ENCODE results near the gene WSCD1. TPM values are rescaled to one million over a fixed set of nuclear protein-coding genes. Genes with fewer than 3 reads are reported as not detected.

The WSCD1 gene
- total and polyA plus RNA-seq, 2 donors (not counting 3 experiments of a cell fraction or from before 2014, with no cell fraction given): 21.5 to 49.4 TPM

DNA sequence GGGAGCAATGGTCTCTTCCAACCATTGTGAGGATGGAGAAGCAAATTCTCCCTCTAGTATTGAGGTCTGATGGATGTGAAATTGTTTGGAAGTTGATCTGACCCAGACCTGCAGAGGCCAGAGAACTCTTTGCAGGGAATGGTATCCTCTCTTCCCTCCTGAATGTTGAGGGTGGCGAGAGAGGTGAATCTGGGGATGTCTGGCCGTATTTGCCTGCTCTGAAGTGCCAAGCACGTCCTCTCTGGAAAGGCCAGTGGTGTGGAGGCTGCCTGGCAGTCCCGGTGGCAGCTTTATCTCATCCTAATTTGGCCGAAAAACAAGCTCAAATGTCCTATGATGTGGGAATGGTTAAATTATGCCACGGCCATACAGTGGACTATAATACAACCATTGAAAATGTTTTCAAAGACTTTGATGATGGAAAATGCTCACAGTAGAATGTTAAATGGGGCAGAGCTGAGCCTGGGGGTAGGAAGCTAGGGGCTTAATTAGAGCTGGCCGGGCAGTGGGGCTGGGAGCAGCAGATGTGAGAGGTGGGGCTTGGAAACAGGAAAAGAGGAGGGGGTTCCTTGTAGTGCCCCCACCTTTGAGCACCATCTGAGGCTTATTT lies 30.8 kb downstream of the WSCD1 start:
- Histone ChIP-seq H3K27ac (ENCODE audit: insufficient read depth, low read depth, low read length) (no peak overlapping the region), H4K20me1 (replicated peaks; ENCODE audit: control insufficient read depth, extremely low read depth, insufficient read depth, low read length) (no peaks in the 10 kb centered on the region), H3K4me2 (ENCODE audit: insufficient read depth, low read length) (no peak overlapping the region), H2AFZ (ENCODE audit: low read depth, low read length) (no peak overlapping the region), H3K9me3 (replicated peaks; ENCODE audit: control insufficient read depth, insufficient read depth, low read length) (no peaks in the 10 kb centered on the region), H3K27me3 (ENCODE audit: control insufficient read depth in 2 of 2, insufficient read depth in 2 of 2, low read length in 2 of 2) (no peaks in the 10 kb centered on the region), H3K4me3 (replicated peaks in 1 of 3; ENCODE audit: insufficient read depth in 1 of 3, low read depth in 1 of 3, low read length in 3 of 3) (no peak overlapping the region), H3K4me1 (ENCODE audit: control insufficient read depth, extremely low read depth, insufficient read depth, low read length) (peaks cover 41% of the 10 kb centered on the region), H3K9ac (replicated peaks; ENCODE audit: extremely low read depth, insufficient read depth, low read length) (no peak overlapping the region), H3K9me1 (replicated peaks; ENCODE audit: control insufficient read depth, extremely low read depth, insufficient read depth, low read length) (no peaks in the 10 kb centered on the region), H3K79me2 (ENCODE audit: control insufficient read depth, insufficient read depth, low read length) (no peaks in the 10 kb centered on the region), H3K36me3 (ENCODE audit: control insufficient read depth in 2 of 2, extremely low read depth in 1 of 2, insufficient read depth in 2 of 2, low read length in 2 of 2) (peaks cover 3 to 12% of the 10 kb centered on the region in 2 experiments)
- TF ChIP-seq GATA2 (IDR thresholded peaks at IDR 0.05; ENCODE audit: insufficient read depth, insufficient read length, low read depth, low read length): no peak
- no peak for TF ChIP-seq JUN (IDR thresholded peaks at IDR 0.05; ENCODE audit: borderline replicate concordance, insufficient read depth, insufficient read length, low read depth)
- TF ChIP-seq POLR2AphosphoS5 (IDR thresholded peaks at IDR 0.05; ENCODE audit: insufficient read depth, low read depth, low read length): no peak
- TF ChIP-seq, protein P1, sequence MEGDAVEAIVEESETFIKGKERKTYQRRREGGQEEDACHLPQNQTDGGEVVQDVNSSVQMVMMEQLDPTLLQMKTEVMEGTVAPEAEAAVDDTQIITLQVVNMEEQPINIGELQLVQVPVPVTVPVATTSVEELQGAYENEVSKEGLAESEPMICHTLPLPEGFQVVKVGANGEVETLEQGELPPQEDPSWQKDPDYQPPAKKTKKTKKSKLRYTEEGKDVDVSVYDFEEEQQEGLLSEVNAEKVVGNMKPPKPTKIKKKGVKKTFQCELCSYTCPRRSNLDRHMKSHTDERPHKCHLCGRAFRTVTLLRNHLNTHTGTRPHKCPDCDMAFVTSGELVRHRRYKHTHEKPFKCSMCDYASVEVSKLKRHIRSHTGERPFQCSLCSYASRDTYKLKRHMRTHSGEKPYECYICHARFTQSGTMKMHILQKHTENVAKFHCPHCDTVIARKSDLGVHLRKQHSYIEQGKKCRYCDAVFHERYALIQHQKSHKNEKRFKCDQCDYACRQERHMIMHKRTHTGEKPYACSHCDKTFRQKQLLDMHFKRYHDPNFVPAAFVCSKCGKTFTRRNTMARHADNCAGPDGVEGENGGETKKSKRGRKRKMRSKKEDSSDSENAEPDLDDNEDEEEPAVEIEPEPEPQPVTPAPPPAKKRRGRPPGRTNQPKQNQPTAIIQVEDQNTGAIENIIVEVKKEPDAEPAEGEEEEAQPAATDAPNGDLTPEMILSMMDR (IDR thresholded peaks at IDR 0.05; ENCODE audit: extremely low read depth in 1 of 2, insufficient read depth in 1 of 2, low read depth in 1 of 2, low read length in 2 of 2): no peak
- TF ChIP-seq POLR2A (IDR thresholded peaks at IDR 0.05; ENCODE audit: low read depth, low read length): no peak
- no peak for TF ChIP-seq FOS (IDR thresholded peaks at IDR 0.05; ENCODE audit: borderline replicate concordance, insufficient read depth, low read length)
- no peak for TF ChIP-seq EZH2 (IDR thresholded peaks at IDR 0.05; ENCODE audit: borderline replicate concordance, low read depth, low read length, severe bottlenecking)
- TF ChIP-seq MYC (IDR thresholded peaks at IDR 0.05; ENCODE audit: low read depth, low read length): no peak
- TF ChIP-seq, protein P2, sequence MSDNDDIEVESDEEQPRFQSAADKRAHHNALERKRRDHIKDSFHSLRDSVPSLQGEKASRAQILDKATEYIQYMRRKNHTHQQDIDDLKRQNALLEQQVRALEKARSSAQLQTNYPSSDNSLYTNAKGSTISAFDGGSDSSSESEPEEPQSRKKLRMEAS (IDR thresholded peaks at IDR 0.05; ENCODE audit: insufficient read depth, insufficient read length): no peak
- dilution Hi-C loops (cut with MboI; ENCODE audit: extremely low pct_ligation_motif_present, low sequenced_read_pairs): no loop called here
- intact Hi-C loops (cut with micrococcal nuclease): loop anchor here (5.0 kb wide), 1 partner anchor 269 kb away; no protein-coding TSS in a partner anchor
- DNase-seq (ENCODE audit: low read depth, low spot score): no peak
- FAIRE-seq: no peak
- CTCF ChIA-PET: no interaction called here
- POLR2A ChIA-PET: no interaction called here
- no TSS peak for BruUV-seq (replicated peaks)

Measured in endothelial cell of umbilical vein (primary cell).